HTERT RPE-1 (cell line): ENCODE measurements around the gene TIAM2.
"Not testable (repeated sequence)": the region's sequence is repeated elsewhere in the genome, so short reads cannot be mapped to it uniquely, and the experiment has no call there.

ENCODE experiments used
- in situ Hi-C: fragments of 300-500 bp; cut with MboI; formaldehyde crosslinking; loops from 4 replicates; pipeline ENCODE4 v1.14.3; 2020; ENCODE audit warnings: low sequenced_read_pairs

Gene TIAM2

GRCh38 chr6:155090166-155090565 is 95.1 kb downstream of the TIAM2 start:
- in situ Hi-C loops: no loop called here

- in situ Hi-C loops: no loop called here
Measured at GRCh38 chr6:155091756-155092155, 96.6 kb downstream of the TIAM2 start.

GRCh38 chr6:155093430-155093829 is 98.3 kb downstream of the TIAM2 start:
- in situ Hi-C loops: no loop called here

- in situ Hi-C loops: no loop called here
Measured at GRCh38 chr6:155100087-155100486, 105.0 kb downstream of the TIAM2 start.

GRCh38 chr6:155100591-155100990 is 105.5 kb downstream of the TIAM2 start:
- in situ Hi-C loops: no loop called here

GRCh38 chr6:155103083-155103645 is 108.0 kb downstream of the TIAM2 start:
- in situ Hi-C loops: not testable (repeated sequence)

- in situ Hi-C loops: no loop called here
Measured at GRCh38 chr6:155103816-155104366, 108.8 kb downstream of the TIAM2 start.

- in situ Hi-C loops: no loop called here
Measured at GRCh38 chr6:155106456-155107115, 111.5 kb downstream of the TIAM2 start.

- in situ Hi-C loops: no loop called here
Measured at GRCh38 chr6:155107432-155108069, 112.4 kb downstream of the TIAM2 start.

- in situ Hi-C loops: no loop called here
Measured at GRCh38 chr6:155108070-155108820, 113.1 kb downstream of the TIAM2 start.

GRCh38 chr6:155110721-155111120 is 115.6 kb downstream of the TIAM2 start:
- in situ Hi-C loops: no loop called here

GRCh38 chr6:155112757-155113156 is 117.6 kb downstream of the TIAM2 start:
- in situ Hi-C loops: no loop called here

- in situ Hi-C loops: no loop called here
Measured at GRCh38 chr6:155115893-155116570, 120.9 kb downstream of the TIAM2 start.

- in situ Hi-C loops: no loop called here
Measured at GRCh38 chr6:155116571-155116910, 121.4 kb downstream of the TIAM2 start.

- in situ Hi-C loops: no loop called here
Measured at GRCh38 chr6:155117256-155117655, 122.1 kb downstream of the TIAM2 start.

- in situ Hi-C loops: no loop called here
Measured at GRCh38 chr6:155117785-155118184, 122.7 kb downstream of the TIAM2 start.

- in situ Hi-C loops: not testable (repeated sequence)
Measured at GRCh38 chr6:155119201-155119600, 124.1 kb downstream of the TIAM2 start.

- in situ Hi-C loops: no loop called here
Measured at GRCh38 chr6:155120034-155120433, 124.9 kb downstream of the TIAM2 start.

GRCh38 chr6:155121294-155121693 is 126.2 kb downstream of the TIAM2 start:
- in situ Hi-C loops: no loop called here

GRCh38 chr6:155121699-155122098 is 126.6 kb downstream of the TIAM2 start:
- in situ Hi-C loops: no loop called here
